Hematopoietic multipotent progenitor cell treated with erythropoietin and hydrocortisone succinate and interleukin-3 and kit ligand, for 6 days (in vitro differentiated cells): ENCODE data around the gene OBSCN.

Experiments used
- DNase-seq: peaks from one replicate; pipeline ENCODE4 v3.0.0-alpha.2; 2015

Gene OBSCN

GRCh38 chr1:228334226-228334935, 126.5 kb downstream of the OBSCN start:
- no peak for DNase-seq

- no peak for DNase-seq
Measured at GRCh38 chr1:228334954-228335353, 127.1 kb downstream of the OBSCN start.

- no peak for DNase-seq
Measured at GRCh38 chr1:228335406-228336307, 127.8 kb downstream of the OBSCN start.

GRCh38 chr1:228336308-228337030, 128.6 kb downstream of the OBSCN start:
- no peak for DNase-seq

GRCh38 chr1:228337031-228337564, 129.3 kb downstream of the OBSCN start:
- DNase-seq: no peak

GRCh38 chr1:228337711-228338520, 130.1 kb downstream of the OBSCN start:
- no peak for DNase-seq

GRCh38 chr1:228338521-228339051, 130.7 kb downstream of the OBSCN start:
- no peak for DNase-seq

GRCh38 chr1:228339059-228339704, 131.3 kb downstream of the OBSCN start:
- DNase-seq: no peak

GRCh38 chr1:228339766-228340685, 132.2 kb downstream of the OBSCN start:
- DNase-seq: no peak

- DNase-seq: peak; percentile 32
Measured at GRCh38 chr1:228340686-228341449, 133.0 kb downstream of the OBSCN start.

GRCh38 chr1:228341450-228341813, 133.6 kb downstream of the OBSCN start:
- no peak for DNase-seq

- DNase-seq: no peak
Measured at GRCh38 chr1:228341814-228342626, 134.2 kb downstream of the OBSCN start.

GRCh38 chr1:228342627-228343190, 134.9 kb downstream of the OBSCN start:
- no peak for DNase-seq

- no peak for DNase-seq
Measured at GRCh38 chr1:228343191-228343661, 135.4 kb downstream of the OBSCN start.

- DNase-seq: no peak
Measured at GRCh38 chr1:228344631-228345072, 136.8 kb downstream of the OBSCN start.

- DNase-seq: no peak
Measured at GRCh38 chr1:228345201-228345930, 137.5 kb downstream of the OBSCN start.

GRCh38 chr1:228346731-228347130, 138.9 kb downstream of the OBSCN start:
- no peak for DNase-seq
